D341Med (cell line): ENCODE results near the gene CAMKK1.

Source experiments
- DNase-seq: peaks from one replicate; pipeline ENCODE4 v3.0.0; 2012; ENCODE audit warnings: low spot score

The CAMKK1 gene

DNA sequence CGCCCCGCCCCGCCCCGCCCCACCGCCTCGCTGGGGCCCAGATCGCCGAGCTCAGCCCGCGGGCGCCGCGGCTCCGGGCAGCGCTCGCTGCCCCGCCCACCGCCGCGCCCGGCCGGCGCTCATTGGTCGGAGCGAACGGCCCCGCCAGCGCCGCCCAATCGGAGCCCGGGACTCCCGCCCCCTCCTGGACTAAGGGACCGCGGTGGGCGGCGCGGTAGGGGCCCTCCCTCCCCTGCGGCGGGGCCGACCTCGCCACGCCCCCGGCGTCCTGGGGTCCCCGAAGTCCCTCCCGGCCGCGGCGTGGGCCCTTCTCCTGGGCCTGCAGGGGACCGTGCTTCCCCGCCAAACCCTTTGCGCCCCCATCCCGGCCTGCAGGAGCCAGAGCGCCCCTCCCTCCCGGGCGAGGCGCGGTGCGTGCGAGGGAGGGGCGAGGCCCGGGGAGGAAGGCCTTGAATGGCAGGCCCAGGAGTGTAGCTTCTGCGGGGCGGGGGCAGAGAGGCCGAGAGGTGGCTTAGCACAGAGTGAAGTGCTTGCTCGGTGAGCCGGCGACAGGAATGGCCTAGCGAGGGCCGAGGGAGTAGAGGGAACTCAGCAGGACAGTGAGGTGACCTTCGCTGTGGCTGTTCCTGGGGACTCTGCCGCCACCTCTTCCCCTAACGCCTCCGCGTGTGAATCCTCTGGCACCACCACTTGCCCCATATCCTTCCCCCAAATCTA lies at the start of gene CAMKK1:
Gene CAMKK1 (minus strand): TSS at position 51 of the 717 bp plus-strand sequence. CDS start 7,366 bp downstream, outside the sequence.
- peak; percentile 93 for DNase-seq

DNA sequence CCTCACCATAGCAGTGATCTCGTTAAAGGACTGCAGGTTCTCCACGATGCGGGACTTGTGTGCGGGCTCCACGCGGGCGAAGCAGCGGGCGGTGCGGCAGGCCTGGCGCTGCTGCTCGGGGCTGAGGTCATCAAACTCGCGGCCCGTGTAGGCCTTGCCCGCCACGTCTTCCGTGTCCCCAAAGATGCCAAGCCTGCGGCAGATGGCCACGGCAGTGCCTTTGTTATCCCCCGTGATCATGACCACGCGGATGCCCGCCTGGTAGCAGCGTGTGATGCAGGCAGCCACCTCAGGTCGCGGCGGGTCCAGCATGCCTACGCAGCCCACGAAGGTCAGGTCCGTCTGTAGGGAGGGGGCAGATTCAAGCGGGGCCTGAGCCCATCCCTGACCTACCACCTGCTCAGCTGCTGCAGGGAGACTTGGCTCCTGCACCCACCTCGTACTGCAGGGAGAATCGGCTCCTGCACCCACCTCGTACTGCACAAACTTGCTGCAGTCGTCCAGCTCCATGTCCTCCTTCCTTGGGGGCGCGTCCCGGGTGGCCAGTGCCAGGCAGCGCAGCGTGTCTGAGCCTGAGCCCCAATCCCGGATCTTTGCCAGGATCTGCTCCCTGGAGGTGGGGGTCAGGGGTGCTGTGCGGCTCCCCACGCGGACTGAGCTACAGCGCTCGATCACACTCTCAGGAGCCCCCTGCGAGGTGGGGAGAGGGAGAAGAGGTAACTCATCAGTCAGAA lies 48.3 kb upstream of the CAMKK1 start:
- no peak for DNase-seq

- DNase-seq: no peak
Observed at GRCh38 chr17:3937359-3937758, 44.5 kb upstream of the CAMKK1 start.

DNA sequence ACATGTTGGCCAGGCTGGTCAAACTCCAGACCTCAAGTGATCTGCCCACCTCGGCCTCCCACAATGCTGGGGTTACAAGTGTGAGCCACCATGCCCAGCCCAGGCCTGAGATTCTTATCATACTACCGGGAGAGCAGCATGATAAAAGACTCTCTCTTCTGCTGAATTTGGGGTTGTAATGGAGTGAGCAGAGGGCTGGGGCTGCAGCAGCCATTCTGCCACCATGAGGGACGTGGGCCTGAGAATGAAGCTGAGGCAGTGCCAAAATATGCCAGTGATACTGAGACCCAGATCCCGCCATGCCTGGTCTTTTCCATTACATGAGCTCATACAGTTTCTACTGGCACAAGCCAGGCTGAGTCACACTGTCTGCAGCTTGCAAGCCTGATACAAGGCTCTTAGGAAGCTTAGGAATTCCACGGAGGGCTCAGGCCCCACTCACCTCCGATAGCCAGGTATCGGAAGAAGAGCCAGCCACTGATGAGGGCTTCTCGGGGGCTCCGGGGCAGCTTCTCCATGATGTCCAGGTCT lies 43.0 kb upstream of the CAMKK1 start:
- no peak for DNase-seq

DNA sequence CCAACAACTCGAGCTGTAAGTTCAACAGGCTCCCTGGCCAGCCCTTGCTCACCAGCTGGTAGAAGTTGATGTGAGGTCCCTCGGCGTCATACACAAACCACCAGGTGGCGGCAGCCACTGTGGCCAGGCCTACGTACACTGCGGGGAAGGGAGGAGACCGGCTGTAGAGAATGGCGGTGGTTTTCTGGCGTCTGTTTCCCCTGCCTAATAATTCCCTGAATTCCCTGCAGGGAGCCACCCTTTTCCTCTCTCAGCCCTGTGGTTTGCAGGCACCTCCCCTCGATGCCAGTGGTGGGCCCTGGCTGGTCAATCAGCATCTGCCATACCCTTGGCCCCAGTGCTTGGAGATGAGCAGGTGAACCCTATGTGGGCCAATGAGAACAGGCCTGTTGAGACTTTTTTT lies 42.3 kb upstream of the CAMKK1 start:
- DNase-seq: peak; percentile 76

DNA sequence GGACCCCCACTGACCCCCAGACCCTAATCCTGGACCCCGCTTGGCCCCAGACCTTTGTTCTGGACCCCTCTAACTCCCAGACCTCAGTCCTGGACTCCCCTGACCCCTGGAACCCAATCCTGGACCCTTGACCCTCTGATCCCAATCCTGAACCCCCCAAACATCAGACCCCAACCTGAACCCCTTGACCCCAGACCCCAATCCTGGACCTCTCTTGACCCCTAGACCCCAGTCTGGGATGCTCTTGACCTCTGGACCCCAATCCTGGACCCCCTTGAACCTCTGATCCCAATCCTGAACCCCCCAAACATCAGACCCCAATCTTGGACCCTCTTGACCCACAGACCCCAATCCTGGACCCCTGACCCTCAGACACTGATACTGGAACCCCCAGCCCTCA lies 36.9 kb upstream of the CAMKK1 start:
- DNase-seq: no peak

DNA sequence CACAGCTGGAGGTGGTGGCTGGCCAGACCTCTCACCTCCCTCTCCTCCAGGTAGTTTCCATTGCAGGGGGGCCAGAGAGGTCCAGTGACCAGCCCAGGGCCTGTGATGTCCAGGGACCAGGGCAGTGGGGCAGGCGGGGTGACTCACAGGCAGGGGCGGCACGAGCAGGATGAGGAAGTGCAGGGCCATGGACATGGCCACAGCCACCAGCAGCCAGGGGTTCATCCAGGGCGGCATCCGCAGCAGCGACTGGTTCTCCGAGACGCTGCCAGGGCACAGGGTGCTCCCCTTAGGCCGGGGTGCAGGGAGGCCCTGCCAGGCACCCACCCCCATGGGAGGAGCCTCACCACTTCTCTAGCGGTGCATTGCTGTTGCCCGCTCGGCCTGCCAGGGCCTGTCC lies 36.3 kb upstream of the CAMKK1 start:
- DNase-seq: no peak

DNA sequence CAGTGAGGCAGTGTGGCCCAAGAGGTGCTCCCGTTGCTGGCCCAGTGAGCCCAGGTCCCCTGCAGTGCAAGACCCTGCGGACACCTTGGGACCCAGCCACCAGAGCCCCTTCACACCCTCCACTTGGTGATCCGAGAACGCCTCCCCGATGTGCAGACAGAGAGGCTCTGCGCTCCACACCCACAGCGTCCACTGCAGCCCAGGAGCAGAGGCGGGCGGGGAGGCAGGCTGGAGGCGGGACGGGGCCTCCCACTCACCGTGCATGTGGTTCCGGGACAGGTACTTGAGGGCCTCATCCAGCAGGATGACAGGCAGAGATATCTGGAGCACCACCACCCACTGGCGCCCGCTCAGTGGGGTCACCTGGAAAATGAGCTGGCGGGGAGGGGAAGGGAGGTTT lies 35.6 kb upstream of the CAMKK1 start:
- no peak for DNase-seq

GRCh38 chr17:3927628-3928340 lies 34.9 kb upstream of the CAMKK1 start:
- no peak for DNase-seq

DNA sequence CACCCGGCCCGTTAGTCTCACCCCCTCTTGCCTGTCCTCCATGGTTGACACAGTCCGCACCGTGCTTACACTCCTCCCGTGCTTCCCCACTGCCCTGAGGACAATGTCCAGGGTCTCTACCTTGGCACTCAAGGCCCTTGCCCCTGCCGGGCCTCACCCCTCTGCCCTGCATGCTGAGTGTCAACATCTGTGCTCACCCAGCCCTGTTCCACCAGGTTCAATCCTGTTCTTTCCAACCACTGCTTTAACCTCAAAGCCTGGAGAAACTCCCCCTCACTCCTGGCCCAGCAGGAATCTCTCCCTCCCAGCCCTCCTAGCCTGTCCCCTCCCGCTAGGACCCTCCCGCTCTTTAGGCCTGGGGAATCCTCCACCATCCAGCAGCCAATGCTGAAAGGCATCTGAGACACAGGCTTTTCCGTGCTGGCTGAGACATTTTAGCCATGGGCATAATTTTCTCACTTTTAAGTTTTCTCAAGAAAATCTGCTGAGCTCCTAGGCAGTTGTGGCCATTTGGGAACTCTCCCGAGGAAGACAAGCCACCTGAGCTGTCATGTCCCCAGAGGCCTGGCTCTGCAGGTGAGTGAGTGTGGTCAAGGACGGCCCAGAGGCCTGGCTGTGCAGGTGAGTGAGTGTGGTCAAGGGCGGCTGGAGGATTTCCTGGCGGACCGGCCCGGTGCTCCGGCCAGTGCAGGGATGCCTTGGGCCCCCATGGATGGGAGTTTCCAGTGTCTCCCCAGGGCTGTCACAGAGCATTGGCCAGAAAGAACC lies 34.2 kb upstream of the CAMKK1 start:
- no peak for DNase-seq

DNA sequence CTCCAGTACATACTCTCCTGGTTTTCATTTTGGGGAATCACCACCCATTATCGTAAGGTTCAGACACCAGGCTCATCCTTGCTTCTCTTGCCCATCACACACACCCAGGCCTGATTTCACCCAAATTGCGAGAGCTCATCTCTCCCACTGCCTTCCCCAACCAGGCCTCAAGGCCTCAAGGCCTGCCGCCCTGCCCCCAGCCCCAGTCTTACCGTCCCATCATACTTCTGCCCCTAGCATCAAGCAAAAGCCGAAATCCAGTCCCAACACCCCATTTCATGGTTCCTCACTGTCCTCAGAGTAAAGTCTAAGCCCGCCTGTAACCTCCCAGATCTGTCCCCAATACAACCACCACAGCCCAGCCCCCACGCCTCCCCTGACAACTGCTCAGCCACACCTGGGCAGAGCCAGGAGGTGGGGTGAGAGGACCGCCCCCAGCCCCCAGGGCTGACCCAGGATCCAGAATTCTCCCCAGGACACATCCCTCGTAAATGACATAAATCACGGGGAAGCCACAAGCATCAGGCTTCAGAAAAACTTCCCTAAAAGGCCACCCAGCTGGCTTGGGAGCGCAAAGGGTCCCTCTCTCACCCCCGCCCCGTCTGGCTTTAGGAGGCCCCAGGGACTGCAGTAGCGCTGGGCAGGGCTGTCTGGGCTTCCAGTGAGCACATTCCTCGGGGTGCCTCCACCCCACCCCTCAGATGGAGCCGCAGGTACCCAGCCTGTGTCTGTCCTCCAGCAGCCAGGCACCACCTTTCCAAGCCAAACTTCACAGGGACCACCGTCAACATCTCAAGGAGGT lies 33.0 kb upstream of the CAMKK1 start:
- DNase-seq: no peak

- no peak for DNase-seq
Observed at GRCh38 chr17:3924512-3925350, 31.9 kb upstream of the CAMKK1 start.

DNA sequence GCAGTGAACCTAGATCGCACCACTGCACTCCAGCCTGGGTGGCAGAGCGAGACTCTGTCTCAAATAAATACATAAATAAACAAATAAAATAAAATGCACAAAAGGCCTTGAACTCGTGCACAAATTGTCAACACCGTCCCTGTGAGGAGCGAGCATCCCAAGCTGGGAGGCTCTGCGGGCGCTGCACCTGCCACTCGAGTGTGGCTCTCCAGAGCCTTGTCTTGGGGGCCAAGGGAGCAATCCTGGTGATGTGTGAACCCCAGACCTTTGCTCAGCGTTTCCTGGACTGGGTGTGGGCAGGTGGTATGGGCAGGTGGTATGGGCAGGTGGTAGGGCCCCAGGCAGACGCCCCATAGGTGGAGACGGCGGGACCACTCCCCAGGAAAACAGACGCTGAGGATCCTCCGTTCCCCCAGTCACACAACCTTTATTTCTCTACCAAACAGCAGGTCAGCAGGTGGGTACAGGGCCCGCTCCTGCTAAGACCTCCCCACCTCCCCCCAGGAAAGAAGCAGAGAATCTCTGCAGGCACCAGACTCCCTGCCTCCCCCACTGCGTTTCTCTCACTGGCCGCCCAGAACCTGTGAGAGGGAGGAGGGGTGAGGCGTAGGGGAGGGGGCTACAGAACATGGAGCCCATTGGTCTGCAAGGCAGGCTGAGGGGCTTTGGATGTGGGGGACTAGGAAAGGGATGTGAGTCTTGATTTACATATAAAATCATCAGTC lies 30.8 kb upstream of the CAMKK1 start:
- no peak for DNase-seq

DNA sequence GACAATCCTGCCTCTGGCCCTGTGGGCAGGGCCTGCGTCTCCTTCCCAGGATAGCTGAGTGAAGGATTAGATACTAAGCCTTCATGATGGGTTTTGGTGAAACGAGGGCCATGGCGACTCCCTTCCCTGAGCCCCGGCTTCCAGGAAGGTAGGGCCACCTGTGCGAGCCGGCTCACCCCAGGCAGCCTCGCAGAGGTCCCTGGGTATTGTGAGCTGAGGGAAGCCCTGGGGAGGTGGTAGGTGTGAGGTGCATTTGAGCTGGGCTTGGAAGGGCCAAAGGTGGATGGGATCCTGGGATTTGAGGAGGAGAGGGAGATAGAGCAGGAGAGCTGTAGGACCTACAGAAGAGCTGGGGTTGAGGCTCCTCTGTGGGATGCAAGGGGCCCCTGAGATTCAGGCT lies 29.9 kb upstream of the CAMKK1 start:
- DNase-seq: no peak

GRCh38 chr17:3921502-3922319 lies 28.9 kb upstream of the CAMKK1 start:
- DNase-seq: no peak

DNA sequence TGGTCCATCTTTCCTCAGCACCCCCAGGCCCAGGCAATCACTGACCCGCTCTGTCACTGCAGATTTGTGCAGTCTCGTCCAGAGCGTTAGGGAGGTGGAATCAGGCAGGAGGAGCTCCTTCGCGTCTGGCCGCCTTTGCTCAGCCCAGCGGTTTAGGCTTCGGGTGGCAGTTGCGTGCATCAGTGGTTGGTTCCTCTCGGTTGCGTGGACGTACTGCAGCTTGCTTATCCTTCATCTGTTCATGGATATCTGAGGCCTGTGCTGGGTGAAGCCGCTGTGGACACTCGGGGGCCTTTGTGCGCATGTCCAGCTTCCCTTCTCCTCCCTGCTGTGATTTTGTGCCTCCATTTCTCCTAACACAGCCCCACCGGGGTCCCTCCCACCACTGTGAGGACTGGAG lies 28.2 kb upstream of the CAMKK1 start:
- DNase-seq: no peak

DNA sequence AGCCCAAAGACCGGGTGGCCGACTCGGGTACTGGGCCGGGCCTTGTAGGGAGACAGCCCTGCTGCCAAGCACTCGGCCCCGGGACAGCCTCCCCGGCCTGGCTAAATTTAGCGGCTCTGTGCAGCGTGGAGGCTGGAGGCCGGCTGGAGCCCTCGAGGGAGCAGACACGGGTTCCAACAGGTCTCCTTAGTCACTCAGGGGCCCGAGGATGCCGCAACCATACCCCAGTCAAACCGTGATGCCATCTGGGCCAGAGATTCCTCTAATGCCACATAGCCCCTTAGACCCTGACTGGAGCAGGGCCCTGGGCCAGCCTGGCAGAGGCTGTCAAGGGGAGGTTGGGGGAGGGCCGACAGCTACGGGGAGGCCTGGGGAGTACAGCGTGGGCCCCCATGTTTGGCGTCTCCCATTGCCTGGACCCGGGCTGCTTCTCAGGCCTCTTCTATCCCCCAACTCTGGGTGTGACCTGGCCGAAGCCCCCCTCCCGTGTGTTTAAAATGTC lies 26.3 kb upstream of the CAMKK1 start:
- DNase-seq: no peak

- DNase-seq: no peak
Observed at GRCh38 chr17:3918372-3919122, 25.7 kb upstream of the CAMKK1 start.
